ENCODE measurements around the gene AKR1E2. TPM values are rescaled to one million over a fixed set of nuclear protein-coding genes. Genes with fewer than 3 reads are reported as not detected.

AKR1E2 gene
- 4.7 TPM for total RNA-seq (2021; ENCODE audit: unreplicated experiment)
- polyA plus RNA-seq (2012; ENCODE audit: insufficient read length) = 5.5 TPM
- Bru-seq, nascent RNA = percentile 51 among the genes with signal in this experiment
- percentile 53 among the genes with signal in this experiment for BruChase-seq, experiment 1, labeled RNA remaining after a 2-hour chase
- BruChase-seq, experiment 2, labeled RNA remaining after a 6-hour chase = percentile 43 among the genes with signal in this experiment
- long read RNA-seq, partial matches to known transcripts = 1 of 3 reads
- long read RNA-seq, other reads (novel, unspliced or antisense) = 1 of 3 reads

DNA sequence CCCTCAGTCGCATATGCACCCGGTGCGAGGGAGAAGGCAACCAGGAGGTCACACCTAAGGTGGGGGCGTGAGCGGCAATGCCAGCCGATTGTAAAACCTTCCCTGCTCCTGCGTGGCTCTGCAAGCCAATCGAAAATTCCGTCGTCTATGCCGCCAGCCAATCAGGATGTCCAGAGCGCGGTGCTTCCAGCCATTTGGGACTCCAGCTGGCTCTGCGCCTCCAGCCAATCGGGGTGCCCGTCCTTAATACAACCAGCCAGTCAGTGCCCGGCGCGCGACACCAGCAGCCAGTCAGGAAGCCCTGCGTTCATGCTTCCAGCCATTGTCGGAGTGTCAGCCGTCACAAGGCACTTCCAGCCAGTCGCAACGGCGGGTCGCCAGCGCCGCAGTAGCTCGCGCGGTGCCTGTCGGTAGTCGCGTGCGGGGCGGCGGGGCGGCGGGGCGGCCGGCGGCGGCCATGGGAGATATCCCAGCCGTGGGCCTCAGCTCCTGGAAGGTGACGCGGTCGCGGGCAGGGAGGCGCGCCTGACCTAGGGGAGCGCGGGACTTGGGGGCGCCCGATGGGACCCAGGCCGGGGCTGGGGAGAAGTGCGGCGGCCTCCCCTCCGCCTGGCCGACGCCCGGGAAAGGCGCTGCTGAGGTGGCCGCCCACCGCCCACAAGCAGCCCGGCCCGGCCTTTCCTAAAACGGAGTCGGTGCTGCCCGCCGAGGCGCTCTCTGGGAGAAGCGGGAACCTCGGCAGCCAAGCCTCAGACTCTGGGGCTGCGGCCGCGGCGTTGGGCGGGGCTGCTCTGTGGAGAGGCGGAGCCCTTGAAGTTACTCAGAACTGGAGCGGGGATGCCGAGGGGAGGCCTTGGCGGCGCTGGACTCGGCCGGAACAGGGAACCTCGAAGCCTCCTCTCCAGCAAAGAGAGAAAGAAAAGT lies at the start of gene AKR1E2:
Gene AKR1E2 (plus strand): TSS at position 340 of the 924 bp plus-strand sequence. CDS start 118 bp downstream, at position 458.
- intact Hi-C loops (cut with micrococcal nuclease; ENCODE audit: unreplicated experiment) = no loop called here
- ATAC-seq = peak; percentile 99
- TF ChIP-seq SIN3A (IDR thresholded peaks at IDR 0.05; ENCODE audit: borderline replicate concordance, insufficient read depth, low read depth, low read length) (no peak), TCF7L2 (IDR thresholded peaks at IDR 0.05; ENCODE audit: low read depth, low read length) (peak; percentile 73)
- in situ Hi-C loops (cut with HindIII; ENCODE audit: low pct_unique_long_range_greater_than_20kb, low sequenced_read_pairs) = no loop called here
- Histone ChIP-seq H3K27me3 (ENCODE audit: control insufficient read depth, insufficient read depth, low read length) (no peaks in the 10 kb centered on the region), H3K4me3 (ENCODE audit: low read depth in 2 of 2, low read length in 2 of 2) (peak within 1 kb of the TSS; percentile 50 to 61), H3K4me1 (ENCODE audit: control insufficient read depth, insufficient read depth, low read length) (no peaks in the 10 kb centered on the region), H3K27ac (ENCODE audit: low read length) (peak within 1 kb of the TSS; percentile 77), H3K9me3 (ENCODE audit: control insufficient read depth, insufficient read depth, low read depth, low read length) (no peaks in the 10 kb centered on the region; the same call in 1 of the 2 replicates), H3K36me3 (ENCODE audit: control insufficient read depth, insufficient read depth, low read length) (no peaks in the 10 kb centered on the region)
- no TSS peak for BruUV-seq (replicated peaks)
- POLR2A ChIA-PET = no interaction called here
- DNase-seq (ENCODE audit: low read depth, low spot score) = no peak
- CTCF ChIA-PET = interaction anchor here (0.7 to 1.4 kb wide), 2 partner anchors 11 to 526 kb away, joined by 5 to 7 read pairs; no protein-coding TSS in a partner anchor

DNA sequence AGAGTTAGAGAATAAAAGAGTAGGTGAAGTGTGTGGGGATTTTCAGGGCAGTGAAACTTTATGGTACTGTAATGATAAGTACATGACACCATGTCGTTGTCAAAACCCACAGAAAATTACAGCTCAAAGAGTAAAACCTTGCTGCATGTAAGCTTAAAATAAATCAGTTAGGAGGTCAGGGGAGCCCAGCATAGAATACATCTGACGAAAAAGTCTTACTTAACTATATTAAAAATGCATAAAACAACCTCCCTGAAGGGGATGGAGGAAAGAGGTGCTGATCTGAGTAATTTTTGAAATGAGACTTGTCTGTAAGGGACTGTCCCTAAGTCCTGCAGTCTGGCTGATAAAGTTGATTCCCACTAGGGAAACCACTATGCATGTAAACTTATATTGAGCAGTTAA lies 49.8 kb upstream of the AKR1E2 start:
- Histone ChIP-seq H3K27me3 (ENCODE audit: control insufficient read depth, insufficient read depth, low read length) (no peaks in the 10 kb centered on the region), H3K9me3 (ENCODE audit: control insufficient read depth, insufficient read depth, low read depth, low read length) (peaks cover 31% of the 10 kb centered on the region; the same call in 1 of the 2 replicates), H3K4me3 (ENCODE audit: low read depth in 2 of 2, low read length in 2 of 2) (no peak overlapping the region), H3K36me3 (ENCODE audit: control insufficient read depth, insufficient read depth, low read length) (no peaks in the 10 kb centered on the region), H3K27ac (ENCODE audit: low read length) (peak overlapping the region; percentile 12; the same call in 1 of the 2 replicates), H3K4me1 (ENCODE audit: control insufficient read depth, insufficient read depth, low read length) (peaks cover 2% of the 10 kb centered on the region; the same call in 1 of the 2 replicates)
- BruUV-seq (replicated peaks) = no TSS peak
- intact Hi-C loops (cut with micrococcal nuclease; ENCODE audit: unreplicated experiment) = no loop called here
- ATAC-seq = no peak
- no peak for DNase-seq (ENCODE audit: low read depth, low spot score)
- CTCF ChIA-PET = interaction anchor here (0.5 kb wide), 1 partner anchor 607 kb away, joined by 4 read pairs; no protein-coding TSS in a partner anchor
- POLR2A ChIA-PET = no interaction called here
- in situ Hi-C loops (cut with HindIII; ENCODE audit: low pct_unique_long_range_greater_than_20kb, low sequenced_read_pairs) = no loop called here
- TF ChIP-seq TCF7L2 (IDR thresholded peaks at IDR 0.05; ENCODE audit: low read depth, low read length) = no peak
- TF ChIP-seq, protein P1, sequence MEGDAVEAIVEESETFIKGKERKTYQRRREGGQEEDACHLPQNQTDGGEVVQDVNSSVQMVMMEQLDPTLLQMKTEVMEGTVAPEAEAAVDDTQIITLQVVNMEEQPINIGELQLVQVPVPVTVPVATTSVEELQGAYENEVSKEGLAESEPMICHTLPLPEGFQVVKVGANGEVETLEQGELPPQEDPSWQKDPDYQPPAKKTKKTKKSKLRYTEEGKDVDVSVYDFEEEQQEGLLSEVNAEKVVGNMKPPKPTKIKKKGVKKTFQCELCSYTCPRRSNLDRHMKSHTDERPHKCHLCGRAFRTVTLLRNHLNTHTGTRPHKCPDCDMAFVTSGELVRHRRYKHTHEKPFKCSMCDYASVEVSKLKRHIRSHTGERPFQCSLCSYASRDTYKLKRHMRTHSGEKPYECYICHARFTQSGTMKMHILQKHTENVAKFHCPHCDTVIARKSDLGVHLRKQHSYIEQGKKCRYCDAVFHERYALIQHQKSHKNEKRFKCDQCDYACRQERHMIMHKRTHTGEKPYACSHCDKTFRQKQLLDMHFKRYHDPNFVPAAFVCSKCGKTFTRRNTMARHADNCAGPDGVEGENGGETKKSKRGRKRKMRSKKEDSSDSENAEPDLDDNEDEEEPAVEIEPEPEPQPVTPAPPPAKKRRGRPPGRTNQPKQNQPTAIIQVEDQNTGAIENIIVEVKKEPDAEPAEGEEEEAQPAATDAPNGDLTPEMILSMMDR (IDR thresholded peaks at IDR 0.05) = no peak

DNA sequence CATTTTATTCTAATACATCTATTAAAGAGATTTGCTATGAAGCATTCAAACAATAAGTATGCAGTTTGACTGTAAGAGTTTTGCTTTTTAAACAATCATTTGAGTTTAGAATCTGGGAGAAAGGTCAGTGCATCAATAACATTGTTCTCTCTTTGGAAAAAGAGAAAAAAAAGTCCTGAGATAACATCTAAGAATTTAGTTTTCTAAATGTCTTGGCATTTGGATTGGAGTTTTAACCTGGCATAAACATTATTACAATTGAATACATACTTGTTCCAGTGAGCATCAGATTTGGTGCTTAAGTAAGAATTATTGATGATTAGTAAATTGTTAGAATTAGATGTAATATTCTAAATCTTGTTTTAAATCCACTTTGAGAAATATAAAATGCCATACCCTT lies 47.2 kb upstream of the AKR1E2 start:
- H3K36me3 ChIP-seq (ENCODE audit: control insufficient read depth, insufficient read depth, low read length) = no peaks in the 10 kb centered on the region
- intact Hi-C loops (cut with micrococcal nuclease; ENCODE audit: unreplicated experiment) (no loop called here), in situ Hi-C loops (cut with HindIII; ENCODE audit: low pct_unique_long_range_greater_than_20kb, low sequenced_read_pairs) (no loop called here)
- ChIA-PET POLR2A (no interaction called here), CTCF (no interaction called here)
- H3K4me3 ChIP-seq (ENCODE audit: low read depth in 2 of 2, low read length in 2 of 2) = no peak overlapping the region
- H3K4me1 ChIP-seq (ENCODE audit: control insufficient read depth, insufficient read depth, low read length) = no peaks in the 10 kb centered on the region
- ATAC-seq = no peak
- TF ChIP-seq, protein P2, sequence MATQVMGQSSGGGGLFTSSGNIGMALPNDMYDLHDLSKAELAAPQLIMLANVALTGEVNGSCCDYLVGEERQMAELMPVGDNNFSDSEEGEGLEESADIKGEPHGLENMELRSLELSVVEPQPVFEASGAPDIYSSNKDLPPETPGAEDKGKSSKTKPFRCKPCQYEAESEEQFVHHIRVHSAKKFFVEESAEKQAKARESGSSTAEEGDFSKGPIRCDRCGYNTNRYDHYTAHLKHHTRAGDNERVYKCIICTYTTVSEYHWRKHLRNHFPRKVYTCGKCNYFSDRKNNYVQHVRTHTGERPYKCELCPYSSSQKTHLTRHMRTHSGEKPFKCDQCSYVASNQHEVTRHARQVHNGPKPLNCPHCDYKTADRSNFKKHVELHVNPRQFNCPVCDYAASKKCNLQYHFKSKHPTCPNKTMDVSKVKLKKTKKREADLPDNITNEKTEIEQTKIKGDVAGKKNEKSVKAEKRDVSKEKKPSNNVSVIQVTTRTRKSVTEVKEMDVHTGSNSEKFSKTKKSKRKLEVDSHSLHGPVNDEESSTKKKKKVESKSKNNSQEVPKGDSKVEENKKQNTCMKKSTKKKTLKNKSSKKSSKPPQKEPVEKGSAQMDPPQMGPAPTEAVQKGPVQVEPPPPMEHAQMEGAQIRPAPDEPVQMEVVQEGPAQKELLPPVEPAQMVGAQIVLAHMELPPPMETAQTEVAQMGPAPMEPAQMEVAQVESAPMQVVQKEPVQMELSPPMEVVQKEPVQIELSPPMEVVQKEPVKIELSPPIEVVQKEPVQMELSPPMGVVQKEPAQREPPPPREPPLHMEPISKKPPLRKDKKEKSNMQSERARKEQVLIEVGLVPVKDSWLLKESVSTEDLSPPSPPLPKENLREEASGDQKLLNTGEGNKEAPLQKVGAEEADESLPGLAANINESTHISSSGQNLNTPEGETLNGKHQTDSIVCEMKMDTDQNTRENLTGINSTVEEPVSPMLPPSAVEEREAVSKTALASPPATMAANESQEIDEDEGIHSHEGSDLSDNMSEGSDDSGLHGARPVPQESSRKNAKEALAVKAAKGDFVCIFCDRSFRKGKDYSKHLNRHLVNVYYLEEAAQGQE (IDR thresholded peaks at IDR 0.05; ENCODE audit: insufficient read depth in 1 of 2, low read depth in 2 of 2, low read length in 1 of 2) = no peak
- H3K9me3 ChIP-seq (ENCODE audit: control insufficient read depth, insufficient read depth, low read depth, low read length) = peaks cover 14% of the 10 kb centered on the region; the same call in 1 of the 2 replicates
- no peaks in the 10 kb centered on the region for H3K27me3 ChIP-seq (ENCODE audit: control insufficient read depth, insufficient read depth, low read length)
- no peak overlapping the region for H3K27ac ChIP-seq (ENCODE audit: low read length)
- DNase-seq (ENCODE audit: low read depth, low spot score) = no peak
- BruUV-seq (replicated peaks) = no TSS peak
